HCT116 (cell line): Measurements from ENCODE around the gene USP17L25. TPM values are rescaled to one million over a fixed set of nuclear protein-coding genes. Genes with fewer than 3 reads are reported as not detected.
"Not testable (repeated sequence)": the region's sequence is repeated elsewhere in the genome, so short reads cannot be mapped to it uniquely, and the experiment has no call there.

Source experiments
- ATAC-seq: fragments of 200-7000 bp; cut with Tn5 transposase; 2 replicates; pipeline ENCODE4 v1.9.1; 2020; ENCODE audit warnings: mild to moderate bottlenecking, moderate library complexity
- BruUV-seq: library from RNA; stranded (reverse); fragments of 400-500 nt; replicated peaks from 2 replicates; lab custom pipeline; 2021; lab: Mats Ljungman, UMichigan
- CTCF ChIA-PET: fragments of 300-600 bp; sonication (Branson Sonifier 250); formaldehyde crosslinking; loops from one replicate; lab custom pipeline; 2021; ENCODE audit warnings: antibody characterized with exemption; lab: Charles Lee
- POLR2A ChIA-PET: fragments of 300-600, 350-600 bp; sonication (Branson Sonifier 250); formaldehyde crosslinking; loops from one replicate; lab custom pipeline; 2021; ENCODE audit warnings: antibody characterized with exemption; lab: Charles Lee
- RAD21 ChIA-PET, 2 experiments: fragments of 300-600 bp; sonication (Branson Sonifier 250); formaldehyde crosslinking; loops; one replicate each; lab custom pipeline; 2023; ENCODE audit warnings: low total read pairs in 2 of 2; ENCODE audit not compliant: uncharacterized antibody in 2 of 2, unreplicated experiment in 2 of 2, low non-redundant PET in 1 of 2; lab: Charles Lee
- DNase-seq: peaks from one replicate; pipeline ENCODE4 v3.0.0-alpha.2; 2010; ENCODE audit warnings: low read depth, low spot score
- H2AFZ ChIP-seq: fragments of 200-600 bp; shearing (Covaris generic), sonication (generic); 2 replicates; pipeline ENCODE4 v1.6.1; 2017; ENCODE audit warnings: low read depth, mixed run types, mixed read lengths, antibody characterized with exemption, low read length; ENCODE audit not compliant: poor library complexity, severe bottlenecking
- H3K27ac ChIP-seq: 2 replicates; pipeline ENCODE4 v1.5.1; 2012; ENCODE audit warnings: low read depth, low read length
- H3K27me3 ChIP-seq: fragments of 200-600 bp; sonication (generic); 2 replicates; pipeline ENCODE4 v1.6.1; 2016; ENCODE audit warnings: mixed run types, low read length, mixed read lengths; ENCODE audit not compliant: insufficient read depth
- H3K36me3 ChIP-seq, 2 experiments: fragments of 200-500 bp in 1 of 2; fragments of 200-600 bp in 1 of 2; sonication (Bioruptor generic) in 1 of 2; sonication (generic) in 1 of 2; 2 replicates each; pipeline versions ENCODE4 v1.5.1 to v1.6.1; 2014 to 2016; ENCODE audit warnings: low read length in 2 of 2, inconsistent platforms in 1 of 2, mixed read lengths in 1 of 2, mixed run types in 1 of 2; ENCODE audit not compliant: insufficient read depth in 2 of 2, control insufficient read depth in 1 of 2
- H3K4me1 ChIP-seq, 2 experiments: fragments of 200-600 bp in 1 of 2; sonication (generic) in 1 of 2; 2 replicates each; pipeline versions ENCODE4 v1.5.1 to v1.6.1; 2012 to 2017; ENCODE audit warnings: low read length in 2 of 2, inconsistent platforms in 1 of 2, mild to moderate bottlenecking in 1 of 2, mixed read lengths in 1 of 2, mixed run types in 1 of 2, moderate library complexity in 1 of 2; ENCODE audit not compliant: insufficient read depth in 2 of 2, control insufficient read depth in 1 of 2
- H3K4me2 ChIP-seq: fragments of 200-600 bp; sonication (generic); 2 replicates; pipeline ENCODE4 v1.6.1; 2017; ENCODE audit warnings: mixed run types, low read length, mixed read lengths
- H3K4me3 ChIP-seq, 2 experiments: fragments of 200-600 bp in 1 of 2; sonication (generic) in 1 of 2; replicated peaks in 1 of 2; 2 replicates each; pipeline ENCODE4 v1.5.1; 2011 to 2016; ENCODE audit warnings: low read length in 2 of 2, control low read depth in 1 of 2, low read depth in 1 of 2, mild to moderate bottlenecking in 1 of 2, mixed read lengths in 1 of 2, mixed run types in 1 of 2
- H3K79me2 ChIP-seq: fragments of 200-600 bp; sonication (generic); 2 replicates; pipeline ENCODE4 v1.6.1; 2017; ENCODE audit warnings: mild to moderate bottlenecking, mixed run types, low read length, moderate library complexity, mixed read lengths; ENCODE audit not compliant: insufficient read depth
- H3K9ac ChIP-seq: fragments of 200-600 bp; sonication (generic); 2 replicates; pipeline ENCODE4 v1.6.1; 2016; ENCODE audit warnings: low read length, mixed read lengths
- H3K9me2 ChIP-seq: fragments of 200-600 bp; sonication (generic), shearing (Covaris generic); 2 replicates; pipeline ENCODE4 v1.6.1; 2017; ENCODE audit warnings: mixed run types, mild to moderate bottlenecking, moderate library complexity; ENCODE audit not compliant: insufficient read depth
- H3K9me3 ChIP-seq, 2 experiments: fragments of 200-500 bp in 1 of 2; fragments of 200-600 bp in 1 of 2; sonication (Bioruptor generic) in 1 of 2; sonication (generic) in 1 of 2; 2 replicates each; pipeline ENCODE4 v1.6.1; 2014 to 2017; ENCODE audit warnings: low read length in 2 of 2, mixed read lengths in 2 of 2, inconsistent platforms in 1 of 2, low read depth in 1 of 2, mild to moderate bottlenecking in 1 of 2, mixed run types in 1 of 2, moderate library complexity in 1 of 2; ENCODE audit not compliant: control insufficient read depth in 1 of 2, insufficient read depth in 1 of 2
- H4K20me1 ChIP-seq: fragments of 200-600 bp; sonication (generic), shearing (Covaris generic); 2 replicates; pipeline ENCODE4 v1.6.1; 2017; ENCODE audit warnings: mixed run types, mild to moderate bottlenecking, moderate library complexity; ENCODE audit not compliant: insufficient read depth
- intact Hi-C: fragments of 100-400 bp; cut with micrococcal nuclease; formaldehyde crosslinking; loops from 2 replicates; pipeline ENCODE4 v1.10.0; 2022
- total RNA-seq: library from RNA; stranded (reverse); gene quantifications from one replicate; pipeline ENCODE4 v1.2.1, GENCODE V29; 2021; ENCODE audit not compliant: unreplicated experiment

USP17L25 gene
- total RNA-seq, 1 experiment from 2014 or later: not detected

- not testable (repeated sequence) for H3K9me3 ChIP-seq
Measured at GRCh38 chr4:9353338-9353737, 23.6 kb downstream of the USP17L25 start, which contains the start of gene USP17L29. Gene USP17L29 (plus strand): TSS chr4:9353638. CDS start chr4:9353638, 0 bp downstream.

GRCh38 chr4:9362829-9363228 lies 33.1 kb downstream of the USP17L25 start, which contains the start of gene USP17L30:
Gene USP17L30 (plus strand): TSS chr4:9363129. CDS start chr4:9363129, 0 bp downstream.
- H3K9me3 ChIP-seq, H3K9me2 ChIP-seq, ATAC-seq, H3K4me3 ChIP-seq, RAD21 ChIA-PET, H3K79me2 ChIP-seq, H3K36me3 ChIP-seq, H3K9ac ChIP-seq, H3K27ac ChIP-seq, H3K27me3 ChIP-seq, CTCF ChIA-PET, H3K4me1 ChIP-seq, DNase-seq, intact Hi-C loops, H4K20me1 ChIP-seq, POLR2A ChIA-PET, H2AFZ ChIP-seq, BruUV-seq, H3K4me2 ChIP-seq: not testable (repeated sequence)

More at GRCh38 chr4:9353338-9353737, 23.6 kb downstream of the USP17L25 start, which contains the start of gene USP17L29:
- H3K27me3 ChIP-seq, H3K79me2 ChIP-seq, RAD21 ChIA-PET, H2AFZ ChIP-seq, H3K9ac ChIP-seq, CTCF ChIA-PET, H3K27ac ChIP-seq, H4K20me1 ChIP-seq, H3K4me1 ChIP-seq, BruUV-seq, H3K4me2 ChIP-seq, H3K4me3 ChIP-seq, H3K36me3 ChIP-seq, DNase-seq, H3K9me2 ChIP-seq, ATAC-seq, intact Hi-C loops, POLR2A ChIA-PET: not testable (repeated sequence)

- H3K27me3 ChIP-seq, H4K20me1 ChIP-seq, H3K9me2 ChIP-seq, BruUV-seq, DNase-seq, H2AFZ ChIP-seq, H3K9ac ChIP-seq, H3K4me3 ChIP-seq, ATAC-seq, H3K4me1 ChIP-seq, RAD21 ChIA-PET, H3K79me2 ChIP-seq, H3K36me3 ChIP-seq, H3K27ac ChIP-seq, H3K9me3 ChIP-seq, H3K4me2 ChIP-seq, POLR2A ChIA-PET, intact Hi-C loops, CTCF ChIA-PET: not testable (repeated sequence)
Measured at GRCh38 chr4:9379881-9380280, 50.2 kb downstream of the USP17L25 start.

Other genes starting within 250 kb of the USP17L25 start
- gene FAM90A26, start 159.5 kb upstream of the USP17L25 start, total RNA-seq: not detected
- not detected for gene USP17L10, start 119.3 kb upstream of the USP17L25 start, total RNA-seq
- 0.15 TPM for gene USP17L11, start 114.5 kb upstream of the USP17L25 start, total RNA-seq
- gene USP17L12, start 109.8 kb upstream of the USP17L25 start, total RNA-seq: not detected
- not detected for gene USP17L13, start 105.0 kb upstream of the USP17L25 start, total RNA-seq
- not detected for gene USP17L15, start 95.5 kb upstream of the USP17L25 start, total RNA-seq
- gene USP17L17, start 86.0 kb upstream of the USP17L25 start, total RNA-seq: not detected
- not detected for gene USP17L18, start 81.3 kb upstream of the USP17L25 start, total RNA-seq
- not detected for gene USP17L19, start 76.5 kb upstream of the USP17L25 start, total RNA-seq
- 0.15 TPM for gene USP17L20, start 71.8 kb upstream of the USP17L25 start, total RNA-seq
- not detected for gene USP17L21, start 67.0 kb upstream of the USP17L25 start, total RNA-seq
- gene USP17L22, start 62.3 kb upstream of the USP17L25 start, total RNA-seq: not detected
- not detected for gene USP17L24, start 4.7 kb upstream of the USP17L25 start, total RNA-seq
- not detected for gene USP17L26, start 4.7 kb downstream of the USP17L25 start, total RNA-seq
- not detected for gene USP17L5, start 9.5 kb downstream of the USP17L25 start, total RNA-seq
- gene USP17L27, start 14.2 kb downstream of the USP17L25 start, total RNA-seq: not detected
- gene USP17L28, start 19.0 kb downstream of the USP17L25 start, total RNA-seq: not detected
- gene USP17L29, start 23.7 kb downstream of the USP17L25 start, total RNA-seq: not detected
- gene USP17L30, start 33.2 kb downstream of the USP17L25 start, total RNA-seq: not detected
- gene DEFB131A, start 114.5 kb downstream of the USP17L25 start, total RNA-seq: not detected